SU-DHL-6 (cell line): ENCODE results near the gene SRRM3.

ENCODE experiments used
- H2AFZ ChIP-seq: fragments of 200-600 bp; sonication (generic); 2 replicates; pipeline ENCODE4 v1.6.1; 2014; ENCODE audit warnings: low read depth, mild to moderate bottlenecking, moderate library complexity, mixed read lengths, antibody characterized with exemption, low read length; ENCODE audit not compliant: severe bottlenecking
- H3F3A ChIP-seq: fragments of 200-600 bp; shearing (Covaris generic); 2 replicates; pipeline ENCODE4 v1.6.0; 2016; ENCODE audit warnings: antibody characterized with exemption, mild to moderate bottlenecking; ENCODE audit not compliant: insufficient read depth
- H3K27ac ChIP-seq: fragments of 200-600 bp; sonication (generic); 2 replicates; pipeline ENCODE4 v1.5.1; 2016; ENCODE audit warnings: low read depth, mild to moderate bottlenecking, low read length, moderate library complexity, mixed read lengths
- H3K27me3 ChIP-seq: fragments of 200-600 bp; sonication (generic), shearing (Covaris generic); 2 replicates; pipeline ENCODE4 v1.6.0; 2014; ENCODE audit warnings: mild to moderate bottlenecking, low read length
- H3K36me3 ChIP-seq: fragments of 200-600 bp; sonication (generic); 2 replicates; pipeline ENCODE4 v1.6.1; 2014; ENCODE audit warnings: mild to moderate bottlenecking, low read length, mixed read lengths
- H3K4me2 ChIP-seq: fragments of 300-600, 200-600 bp; shearing (Covaris generic), sonication (generic); 2 replicates; pipeline ENCODE4 v1.6.0; 2014; ENCODE audit warnings: low read length, low read depth, mild to moderate bottlenecking; ENCODE audit not compliant: poor library complexity, severe bottlenecking
- H3K4me3 ChIP-seq: fragments of 200-600 bp; sonication (generic); 2 replicates; pipeline ENCODE4 v1.5.1; 2014; ENCODE audit warnings: antibody characterized with exemption, low read length, mild to moderate bottlenecking, mixed read lengths; ENCODE audit not compliant: insufficient read depth, poor library complexity, severe bottlenecking
- H3K79me2 ChIP-seq: fragments of 200-600 bp; sonication (generic); 2 replicates; pipeline ENCODE4 v1.6.1; 2014; ENCODE audit warnings: mild to moderate bottlenecking, low read length, moderate library complexity; ENCODE audit not compliant: insufficient read depth
- H3K9ac ChIP-seq: fragments of 200-600 bp; sonication (generic); 2 replicates; pipeline ENCODE4 v1.7.0; 2014; ENCODE audit warnings: mild to moderate bottlenecking, low read length
- H3K9me2 ChIP-seq: fragments of 200-600 bp; sonication (generic); replicated peaks from 2 replicates; pipeline ENCODE4 v1.6.1; 2014; ENCODE audit warnings: low read length; ENCODE audit not compliant: insufficient read depth
- H3K9me3 ChIP-seq: fragments of 200-600 bp; sonication (generic); 2 replicates; pipeline ENCODE4 v1.6.1; 2014; ENCODE audit warnings: low read length, mixed read lengths; ENCODE audit not compliant: insufficient read depth
- H4K20me1 ChIP-seq: fragments of 200-600 bp; sonication (generic); 2 replicates; pipeline ENCODE4 v1.6.1; 2014; ENCODE audit warnings: low read depth, mild to moderate bottlenecking, antibody characterized with exemption, low read length, moderate library complexity, mixed read lengths
- EZH2phosphoT487 ChIP-seq: fragments of 200-600 bp; sonication (generic), shearing (Covaris generic); conservative IDR thresholded peaks from 2 replicates; pipeline ENCODE4 v1.6.1; 2018; ENCODE audit warnings: mild to moderate bottlenecking, antibody characterized with exemption, low read length, moderate library complexity, mixed read lengths
- TF ChIP-seq, protein P1 (sequence below): fragments of 200-600 bp; sonication (generic); IDR thresholded peaks from one replicate; pipeline ENCODE4 v1.5.1; 2017; ENCODE audit warnings: antibody characterized with exemption, mild to moderate bottlenecking, low read length, moderate library complexity; ENCODE audit not compliant: insufficient read depth, poor library complexity, severe bottlenecking

Gene SRRM3

DNA sequence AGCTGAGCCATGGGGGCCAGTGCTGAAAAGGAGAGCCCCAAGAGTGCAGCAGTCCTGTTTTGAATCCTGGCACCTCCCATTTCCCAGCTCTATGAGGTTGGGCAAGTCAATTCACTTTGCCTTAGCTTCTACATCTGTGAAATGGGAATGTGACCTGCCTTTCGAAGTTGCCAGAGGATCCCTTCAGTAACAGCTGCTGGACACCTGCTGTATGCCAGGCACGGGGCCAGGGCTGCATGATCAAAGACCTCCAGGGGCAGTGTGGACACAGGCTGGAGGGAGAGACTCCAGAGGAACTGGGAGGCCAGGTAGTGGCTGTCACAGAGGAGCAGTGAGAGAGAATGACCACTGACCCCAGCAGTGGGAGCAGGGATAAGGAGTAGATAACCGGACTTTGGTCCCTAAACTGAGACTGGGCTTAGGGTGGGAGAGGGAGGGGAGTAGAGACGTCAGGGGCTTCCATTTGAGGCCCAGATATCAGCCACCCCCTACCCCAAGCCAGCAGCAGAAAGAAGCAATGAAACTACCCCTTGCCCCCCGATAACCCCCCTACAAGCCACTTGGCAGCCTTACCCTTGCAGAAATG is 45.2 kb downstream of the SRRM3 start:
- Histone ChIP-seq H3K4me3 (no peak overlapping the region), H3K4me2 (no peak overlapping the region), H2AFZ (no peak overlapping the region)

DNA sequence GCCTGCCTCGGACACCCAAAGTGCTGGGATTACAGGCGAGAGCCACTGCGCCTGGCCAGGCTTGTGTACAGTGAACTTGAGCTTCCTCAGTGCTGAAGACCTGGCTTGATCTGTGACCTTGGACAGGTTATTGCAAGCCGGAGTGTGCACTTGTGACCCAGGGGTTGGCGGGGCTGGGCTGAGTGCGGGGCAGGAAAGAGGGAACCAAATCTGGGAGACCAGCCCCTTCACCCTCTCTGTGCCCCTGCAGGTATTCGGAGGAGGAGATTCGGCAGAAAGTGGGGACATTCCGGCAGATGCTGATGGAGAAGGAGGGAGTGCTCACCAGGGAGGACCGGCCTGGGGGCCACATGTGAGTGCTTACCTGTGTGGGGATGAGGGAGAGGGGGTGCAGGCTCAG is 46.2 kb downstream of the SRRM3 start:
- H3K9ac ChIP-seq = no peak overlapping the region
- TF ChIP-seq, protein P1, sequence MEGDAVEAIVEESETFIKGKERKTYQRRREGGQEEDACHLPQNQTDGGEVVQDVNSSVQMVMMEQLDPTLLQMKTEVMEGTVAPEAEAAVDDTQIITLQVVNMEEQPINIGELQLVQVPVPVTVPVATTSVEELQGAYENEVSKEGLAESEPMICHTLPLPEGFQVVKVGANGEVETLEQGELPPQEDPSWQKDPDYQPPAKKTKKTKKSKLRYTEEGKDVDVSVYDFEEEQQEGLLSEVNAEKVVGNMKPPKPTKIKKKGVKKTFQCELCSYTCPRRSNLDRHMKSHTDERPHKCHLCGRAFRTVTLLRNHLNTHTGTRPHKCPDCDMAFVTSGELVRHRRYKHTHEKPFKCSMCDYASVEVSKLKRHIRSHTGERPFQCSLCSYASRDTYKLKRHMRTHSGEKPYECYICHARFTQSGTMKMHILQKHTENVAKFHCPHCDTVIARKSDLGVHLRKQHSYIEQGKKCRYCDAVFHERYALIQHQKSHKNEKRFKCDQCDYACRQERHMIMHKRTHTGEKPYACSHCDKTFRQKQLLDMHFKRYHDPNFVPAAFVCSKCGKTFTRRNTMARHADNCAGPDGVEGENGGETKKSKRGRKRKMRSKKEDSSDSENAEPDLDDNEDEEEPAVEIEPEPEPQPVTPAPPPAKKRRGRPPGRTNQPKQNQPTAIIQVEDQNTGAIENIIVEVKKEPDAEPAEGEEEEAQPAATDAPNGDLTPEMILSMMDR = no peak
- no peak for TF ChIP-seq EZH2phosphoT487
- no peaks in the 10 kb centered on the region for H3K36me3 ChIP-seq
- no peaks in the 10 kb centered on the region for H3K9me2 ChIP-seq
- H4K20me1 ChIP-seq = no peaks in the 10 kb centered on the region
- H3K27ac ChIP-seq = no peak overlapping the region
- H3K4me3 ChIP-seq = no peak overlapping the region
- no peak overlapping the region for H2AFZ ChIP-seq
- H3F3A ChIP-seq = no peaks in the 10 kb centered on the region
- H3K27me3 ChIP-seq = no peaks in the 10 kb centered on the region
- no peak overlapping the region for H3K4me2 ChIP-seq
- no peaks in the 10 kb centered on the region for H3K79me2 ChIP-seq
- H3K9me3 ChIP-seq = no peaks in the 10 kb centered on the region

More for the DNA sequence above, 45.2 kb downstream of the SRRM3 start:
- no peaks in the 10 kb centered on the region for H3K27me3 ChIP-seq
- no peaks in the 10 kb centered on the region for H3K79me2 ChIP-seq
- H3F3A ChIP-seq = no peaks in the 10 kb centered on the region
- no peaks in the 10 kb centered on the region for H3K9me2 ChIP-seq
- TF ChIP-seq EZH2phosphoT487 = no peak
- TF ChIP-seq, protein P1 = no peak
- no peak overlapping the region for H3K9ac ChIP-seq
- H3K9me3 ChIP-seq = no peaks in the 10 kb centered on the region
- no peaks in the 10 kb centered on the region for H4K20me1 ChIP-seq
- no peaks in the 10 kb centered on the region for H3K36me3 ChIP-seq
- H3K27ac ChIP-seq = no peak overlapping the region

DNA sequence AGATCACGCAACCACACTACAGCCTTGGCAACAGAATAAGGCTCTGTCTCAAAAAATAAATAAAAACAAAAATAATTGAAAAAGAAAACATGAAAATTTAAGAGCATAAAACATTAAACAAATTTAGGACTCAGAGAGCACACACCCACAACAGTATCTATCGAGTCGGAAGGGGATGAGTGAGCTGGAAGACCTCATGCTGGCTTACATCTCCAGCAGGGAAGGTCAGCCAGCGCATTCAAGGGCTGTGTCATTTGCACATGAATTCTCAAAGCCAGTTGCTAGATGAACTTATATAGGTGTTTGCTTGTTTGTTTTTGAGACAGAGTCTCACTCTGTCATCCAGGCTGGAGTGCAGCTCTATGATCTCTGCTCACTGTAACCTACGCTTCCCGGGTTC is 50.3 kb downstream of the SRRM3 start:
- Histone ChIP-seq H3K27ac (no peak overlapping the region), H3K9me3 (no peaks in the 10 kb centered on the region), H3K79me2 (no peaks in the 10 kb centered on the region), H3K36me3 (no peaks in the 10 kb centered on the region), H3K4me2 (no peak overlapping the region), H3F3A (no peaks in the 10 kb centered on the region), H3K9me2 (no peaks in the 10 kb centered on the region), H3K9ac (no peak overlapping the region), H3K4me3 (no peak overlapping the region), H2AFZ (no peak overlapping the region), H4K20me1 (no peaks in the 10 kb centered on the region), H3K27me3 (no peaks in the 10 kb centered on the region)
- TF ChIP-seq EZH2phosphoT487 = no peak
- TF ChIP-seq, protein P1 = no peak
